Ovary (tissue), 3 donors: ENCODE data around the gene KLHL6.

ENCODE experiments used
- CTCF ChIP-seq, 3 donors: fragments of 450-650 bp in 2 of 3; fragments of 200-600 bp in 1 of 3; IDR thresholded peaks; one replicate each; pipeline versions ENCODE4 v1.5.1 to v1.8.0; 2016 to 2022; ENCODE audit warnings: antibody characterized with exemption in 3 of 3, mild to moderate bottlenecking in 1 of 3
- POLR2A ChIP-seq: fragments of 450-650 bp; IDR thresholded peaks from one replicate; pipeline ENCODE4 v1.6.1; 2017; ENCODE audit warnings: antibody characterized with exemption, mild to moderate bottlenecking, moderate library complexity
- donor health status: DM: no; HTN: no; CAD: no.

- TF ChIP-seq POLR2A, result no peak
- TF ChIP-seq CTCF (IDR thresholded peaks at IDR 0.05), result no peak
These were observed 31.8 kb upstream of the KLHL6 start for GRCh38 chr3:183587336-183587735.
